ENCODE data around the gene SERPINI1. TPM values are rescaled to one million over a fixed set of nuclear protein-coding genes. Genes with fewer than 3 reads are reported as not detected.

Gene SERPINI1
- total RNA-seq, 1 experiment from 2014 or later = 0.30 TPM

GRCh38 chr3:167732313-167733065 lies 3.0 kb upstream of the SERPINI1 start:
- DNase-seq (ENCODE audit: low spot score) = no peak
- H3K4me1 ChIP-seq (ENCODE audit: insufficient read depth, low read length, poor library complexity, severe bottlenecking) = peaks cover 18% of the 10 kb centered on the region
- POLR2A ChIA-PET (ENCODE audit: low non-redundant PET) = no interaction called here

GRCh38 chr3:167733961-167734497 lies 1.5 kb upstream of the SERPINI1 start:
- CTCF ChIA-PET = no interaction called here
- H3K27me3 ChIP-seq (replicated peaks; ENCODE audit: insufficient read depth, low read depth, low read length, poor library complexity) = peaks cover 13% of the 10 kb centered on the region
- no peak for TF ChIP-seq EZH2 (IDR thresholded peaks at IDR 0.05; ENCODE audit: borderline replicate concordance, low read depth, low read length, poor library complexity, severe bottlenecking)
- no peak for TF ChIP-seq CTCF (conservative IDR thresholded peaks at IDR 0.05; ENCODE audit: low read depth, low read length)
- H3K27ac ChIP-seq (ENCODE audit: low read depth, low read length, poor library complexity, severe bottlenecking) = peak overlapping the region; percentile 77
- no peak for DNase-seq (ENCODE audit: low spot score)
- POLR2A ChIA-PET (ENCODE audit: low non-redundant PET) = no interaction called here
- intact Hi-C loops (cut with micrococcal nuclease; ENCODE audit: unreplicated experiment) = no loop called here
- peak overlapping the region; percentile 74 for H3K4me3 ChIP-seq (ENCODE audit: low read depth, low read length, poor library complexity, severe bottlenecking)
- H3K9me3 ChIP-seq (ENCODE audit: low read depth, low read length, poor library complexity, severe bottlenecking) = no peaks in the 10 kb centered on the region
- peaks cover 18% of the 10 kb centered on the region for H3K4me1 ChIP-seq (ENCODE audit: insufficient read depth, low read length, poor library complexity, severe bottlenecking)
- no peaks in the 10 kb centered on the region for H3K36me3 ChIP-seq (ENCODE audit: insufficient read depth, low read length, poor library complexity, severe bottlenecking)
- BruUV-seq (replicated peaks) = TSS peak; percentile 62

More at GRCh38 chr3:167732313-167733065, 3.0 kb upstream of the SERPINI1 start:
- Histone ChIP-seq H3K36me3 (ENCODE audit: insufficient read depth, low read length, poor library complexity, severe bottlenecking) (no peaks in the 10 kb centered on the region), H3K4me3 (ENCODE audit: low read depth, low read length, poor library complexity, severe bottlenecking) (no peak overlapping the region), H3K27me3 (replicated peaks; ENCODE audit: insufficient read depth, low read depth, low read length, poor library complexity) (peaks cover 10% of the 10 kb centered on the region), H3K27ac (ENCODE audit: low read depth, low read length, poor library complexity, severe bottlenecking) (no peak overlapping the region), H3K9me3 (ENCODE audit: low read depth, low read length, poor library complexity, severe bottlenecking) (no peaks in the 10 kb centered on the region)
- TF ChIP-seq EZH2 (IDR thresholded peaks at IDR 0.05; ENCODE audit: borderline replicate concordance, low read depth, low read length, poor library complexity, severe bottlenecking) (no peak), CTCF (conservative IDR thresholded peaks at IDR 0.05; ENCODE audit: low read depth, low read length) (no peak)
- intact Hi-C loops (cut with micrococcal nuclease; ENCODE audit: unreplicated experiment) = no loop called here
- no TSS peak for BruUV-seq (replicated peaks)
- CTCF ChIA-PET = no interaction called here

- Histone ChIP-seq H3K4me1 (ENCODE audit: insufficient read depth, low read length, poor library complexity, severe bottlenecking) (peaks cover 12% of the 10 kb centered on the region), H3K27me3 (replicated peaks; ENCODE audit: insufficient read depth, low read depth, low read length, poor library complexity) (peaks cover 13% of the 10 kb centered on the region), H3K4me3 (ENCODE audit: low read depth, low read length, poor library complexity, severe bottlenecking) (peak within 1 kb of the TSS; percentile 74), H3K36me3 (ENCODE audit: insufficient read depth, low read length, poor library complexity, severe bottlenecking) (no peaks in the 10 kb centered on the region), H3K27ac (ENCODE audit: low read depth, low read length, poor library complexity, severe bottlenecking) (peak within 1 kb of the TSS; percentile 77), H3K9me3 (ENCODE audit: low read depth, low read length, poor library complexity, severe bottlenecking) (no peaks in the 10 kb centered on the region)
- intact Hi-C loops (cut with micrococcal nuclease; ENCODE audit: unreplicated experiment) = loop anchor here (1.0 to 5.0 kb wide), 2 partner anchors 148 to 352 kb away; partner anchors contain the start of gene ZBBX
- ChIA-PET POLR2A (ENCODE audit: low non-redundant PET) (no interaction called here), CTCF (no interaction called here)
- no TSS peak for BruUV-seq (replicated peaks)
- TF ChIP-seq EZH2 (IDR thresholded peaks at IDR 0.05; ENCODE audit: borderline replicate concordance, low read depth, low read length, poor library complexity, severe bottlenecking) (no peak), CTCF (conservative IDR thresholded peaks at IDR 0.05; ENCODE audit: low read depth, low read length) (no peak)
- DNase-seq (ENCODE audit: low spot score) = peak; percentile 99
Measured at GRCh38 chr3:167734498-167735232, 856 bp upstream of the SERPINI1 start, which contains the start of gene PDCD10. TSS of gene PDCD10 (minus strand) at chr3:167734892. CDS start at chr3:167720157, 14,735 bp downstream.

Measured in A673 (cell line).